NCI-H1092 (cell line): ENCODE results near the gene PRKAA2.
A peak's percentile ranks its signal among the peaks of the same experiment; 100 is the strongest.

Source experiments
- DNase-seq: peaks from one replicate; lab custom pipeline; 2025; lab: John Stamatoyannopoulos, UW

The PRKAA2 gene

GRCh38 chr1:56654126-56654923 lies 9.2 kb downstream of the PRKAA2 start:
- no peak for DNase-seq

DNA sequence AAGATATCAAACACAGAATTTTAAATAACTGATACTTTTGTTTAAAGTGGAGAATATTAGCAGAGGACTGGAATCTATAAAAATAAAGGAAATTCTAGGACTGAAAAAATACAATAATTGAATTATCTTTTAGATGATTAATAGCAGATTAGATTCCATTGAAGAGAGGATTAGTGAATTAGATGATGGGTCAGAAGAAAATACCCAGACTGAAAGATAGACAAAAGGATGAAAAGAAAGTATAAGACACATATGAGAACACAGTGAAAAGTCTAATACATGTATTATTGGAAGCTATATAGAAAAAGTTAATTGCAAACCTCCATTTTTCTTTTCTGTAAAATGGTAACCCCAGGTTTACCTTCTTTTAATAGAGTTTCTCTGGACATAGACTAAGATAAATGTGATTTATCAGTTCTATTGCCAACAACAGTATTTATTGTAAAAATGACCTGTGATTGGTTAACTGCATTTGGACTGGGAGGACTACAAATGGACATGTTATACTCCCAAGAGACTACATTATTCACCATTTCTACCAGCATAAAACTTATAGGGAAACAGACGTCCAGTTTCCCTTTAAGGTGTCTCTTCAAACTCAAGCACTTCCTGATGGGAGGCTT lies 11.0 kb downstream of the PRKAA2 start:
- no peak for DNase-seq

- no peak for DNase-seq
These were observed 13.1 kb downstream of the PRKAA2 start for GRCh38 chr1:56658254-56658653.

DNA sequence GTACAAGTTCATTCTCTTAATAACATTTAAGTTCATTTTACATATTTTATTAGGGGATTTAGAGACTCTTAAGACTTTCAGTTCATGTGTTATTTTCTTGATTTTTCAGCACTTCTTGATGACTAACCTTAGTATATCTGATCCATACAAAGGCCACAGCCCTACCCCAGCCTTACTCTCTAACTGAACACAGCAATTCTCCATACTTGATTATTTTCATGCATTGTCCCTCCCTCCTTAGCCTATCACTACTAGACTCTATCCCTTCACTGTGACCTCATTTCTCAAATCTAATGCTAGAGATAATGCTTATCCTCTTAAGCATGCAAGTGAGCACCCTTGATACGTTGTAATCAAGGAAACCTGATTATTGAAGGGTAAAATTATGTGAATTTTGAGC lies 15.2 kb downstream of the PRKAA2 start:
- no peak for DNase-seq

DNA sequence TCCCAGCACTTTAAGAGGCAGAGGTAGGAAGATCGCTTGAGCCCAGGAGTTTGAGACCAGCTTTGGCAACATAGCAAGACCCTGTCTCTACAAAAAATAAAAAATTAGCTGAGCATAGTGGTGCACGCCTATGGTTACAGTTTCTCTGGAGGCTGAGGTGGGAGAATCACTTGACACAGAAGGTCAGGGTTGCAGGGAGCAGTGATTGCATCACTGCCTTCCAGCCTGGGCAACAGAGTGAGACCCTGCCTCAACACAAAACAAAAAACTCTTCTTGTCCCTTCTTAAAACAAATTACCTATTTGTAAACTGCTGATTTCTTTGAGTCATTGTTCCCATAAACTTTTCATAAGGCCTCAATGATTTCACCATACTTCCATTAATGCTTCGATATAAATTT lies 18.7 kb downstream of the PRKAA2 start:
- DNase-seq = no peak

DNA sequence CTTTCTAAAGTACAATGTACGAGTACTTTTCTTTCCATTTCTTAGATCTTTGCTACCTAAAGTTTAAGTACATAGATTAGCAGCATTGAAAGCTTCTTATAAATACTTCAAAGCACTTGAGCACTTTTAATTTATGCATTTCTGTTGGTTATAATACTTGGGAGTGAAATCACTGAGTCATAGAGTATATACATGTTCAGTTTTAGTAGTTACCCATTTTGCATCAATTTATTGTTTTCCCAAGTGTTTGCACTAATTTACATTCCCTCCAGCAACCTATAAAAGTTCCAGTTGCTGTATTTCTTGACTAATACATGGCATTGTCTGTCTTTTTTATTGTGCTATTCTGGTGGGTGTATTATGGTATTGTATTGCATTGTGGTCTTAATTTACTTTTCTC lies 20.3 kb downstream of the PRKAA2 start:
- no peak for DNase-seq

GRCh38 chr1:56666112-56666608 lies 21.0 kb downstream of the PRKAA2 start:
- DNase-seq = no peak

- DNase-seq = no peak
These were observed 25.2 kb downstream of the PRKAA2 start for GRCh38 chr1:56670350-56670749.

- no peak for DNase-seq
These were observed 26.0 kb downstream of the PRKAA2 start for GRCh38 chr1:56671085-56671484.

DNA sequence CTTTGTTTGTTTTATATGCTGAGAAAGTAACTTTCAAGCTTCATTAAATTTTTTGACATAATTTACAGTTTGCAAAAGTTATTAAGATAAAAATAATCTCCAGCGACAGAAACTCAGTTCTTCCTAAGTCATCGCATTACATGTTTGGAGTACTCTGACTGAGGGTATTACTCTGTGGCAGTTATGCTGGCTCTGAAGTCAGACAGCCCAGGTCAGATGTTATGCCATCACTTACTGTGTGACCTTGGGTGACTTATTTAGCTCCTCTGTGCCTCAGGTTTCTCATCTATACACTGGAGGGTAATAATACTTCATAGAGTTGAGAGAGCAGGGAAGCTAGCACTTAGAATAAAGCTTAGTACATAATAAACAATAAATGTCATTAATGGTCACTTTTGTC lies 26.4 kb downstream of the PRKAA2 start:
- no peak for DNase-seq

DNA sequence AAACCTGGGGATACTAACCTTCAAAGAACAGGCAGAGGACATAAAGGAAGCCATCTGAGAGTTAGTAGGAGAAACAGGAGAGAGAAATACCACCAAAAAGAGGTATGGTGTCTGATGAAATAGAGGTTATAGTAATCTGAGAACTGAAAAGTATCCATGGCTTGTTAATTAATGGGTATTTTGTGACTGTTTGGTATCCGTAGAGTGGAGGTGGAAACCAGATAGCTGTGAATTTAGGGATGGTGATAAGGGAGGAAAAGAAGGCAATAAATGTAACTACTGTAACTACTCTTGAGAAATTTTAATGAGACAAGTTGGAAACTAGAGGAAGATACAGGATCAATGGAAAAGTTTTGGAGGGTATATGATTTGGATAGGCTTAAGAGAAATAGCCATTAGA lies 27.5 kb downstream of the PRKAA2 start:
- no peak for DNase-seq

GRCh38 chr1:56675763-56676162 lies 30.6 kb downstream of the PRKAA2 start:
- no peak for DNase-seq

GRCh38 chr1:56676571-56677035 lies 31.5 kb downstream of the PRKAA2 start:
- no peak for DNase-seq

DNA sequence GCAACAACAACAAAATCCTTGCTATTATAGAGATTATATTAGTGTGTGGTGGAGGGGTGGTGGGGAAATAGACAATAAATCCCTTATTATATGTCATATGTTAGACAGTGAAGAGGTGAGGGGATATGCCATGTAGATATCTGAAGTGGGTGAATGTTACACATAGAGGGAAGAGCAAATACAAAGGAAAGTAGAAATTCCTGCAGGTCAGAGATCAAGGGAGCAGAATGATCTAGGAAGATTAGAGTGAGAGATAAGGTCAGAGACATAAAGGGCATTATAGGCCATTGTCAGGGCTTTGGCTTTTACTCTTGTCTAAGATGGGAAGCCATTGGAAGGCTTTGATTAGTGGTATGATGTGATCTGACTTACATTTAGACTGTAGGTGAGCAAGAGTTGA lies 38.5 kb downstream of the PRKAA2 start:
- DNase-seq = no peak

- DNase-seq = no peak
These were observed 41.1 kb downstream of the PRKAA2 start for GRCh38 chr1:56686169-56686568.

- no peak for DNase-seq
These were observed 43.5 kb downstream of the PRKAA2 start for GRCh38 chr1:56688522-56689026.

- no peak for DNase-seq
These were observed 51.5 kb downstream of the PRKAA2 start for GRCh38 chr1:56696663-56697062.

DNA sequence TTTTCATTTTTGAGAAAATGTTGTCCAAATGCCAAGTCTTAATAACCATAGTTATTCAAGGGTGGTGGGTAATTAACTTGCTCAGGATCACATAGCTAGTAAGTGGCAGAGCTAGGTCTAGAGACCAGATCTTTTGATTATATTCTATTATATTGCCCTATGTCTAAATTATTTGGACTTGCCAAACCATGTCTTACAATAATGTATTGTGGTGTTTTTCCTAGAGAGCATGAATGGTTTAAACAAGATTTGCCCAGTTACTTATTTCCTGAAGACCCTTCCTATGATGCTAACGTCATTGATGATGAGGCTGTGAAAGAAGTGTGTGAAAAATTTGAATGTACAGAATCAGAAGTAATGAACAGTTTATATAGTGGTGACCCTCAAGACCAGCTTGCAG lies 58.6 kb downstream of the PRKAA2 start:
- no peak for DNase-seq

- DNase-seq = no peak
These were observed 62.3 kb downstream of the PRKAA2 start for GRCh38 chr1:56707379-56707778.

- peak; percentile 10 for DNase-seq
These were observed 64.3 kb downstream of the PRKAA2 start for GRCh38 chr1:56709269-56709880.

GRCh38 chr1:56709995-56710394 lies 64.9 kb downstream of the PRKAA2 start:
- DNase-seq = no peak

GRCh38 chr1:56710646-56711045 lies 65.5 kb downstream of the PRKAA2 start:
- DNase-seq = no peak

DNA sequence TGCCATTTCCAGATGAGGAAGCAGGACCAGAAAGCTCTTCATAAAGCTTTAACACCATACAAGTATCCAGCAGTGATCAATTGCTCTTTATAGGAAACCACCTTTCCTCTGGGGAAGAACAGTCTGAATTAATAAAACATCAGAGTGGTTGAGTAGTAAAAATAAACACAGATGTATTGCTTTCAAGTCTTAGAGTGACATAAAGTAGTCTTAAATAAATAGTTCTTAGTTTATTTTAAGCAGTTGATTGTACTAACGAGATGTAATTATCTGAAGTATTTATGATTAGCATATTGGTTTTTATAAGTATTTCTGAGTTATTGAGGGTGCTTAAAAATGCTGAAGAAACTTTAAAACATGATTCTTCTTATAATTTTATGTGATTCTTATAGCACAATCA lies 67.0 kb downstream of the PRKAA2 start:
- DNase-seq = no peak
